KMS-11 (cell line): Measurements from ENCODE around the gene MVB12B.

Experiments used
- H2AFZ ChIP-seq: fragments of 200-600 bp; sonication (generic); 2 replicates; pipeline ENCODE4 v1.6.1; 2016; ENCODE audit warnings: antibody characterized with exemption, mixed run types, low read depth
- H3K27ac ChIP-seq: fragments of 200-600 bp; sonication (generic); 2 replicates; pipeline ENCODE4 v1.6.1; 2016; ENCODE audit warnings: mild to moderate bottlenecking, mixed run types
- H3K27me3 ChIP-seq: fragments of 200-600 bp; sonication (generic); 2 replicates; pipeline ENCODE4 v1.6.1; 2017; ENCODE audit warnings: mild to moderate bottlenecking, low read depth, mixed run types, moderate library complexity; ENCODE audit not compliant: insufficient read depth
- H3K36me3 ChIP-seq: fragments of 200-600 bp; sonication (generic); 2 replicates; pipeline ENCODE4 v1.6.1; 2017; ENCODE audit warnings: mild to moderate bottlenecking, mixed run types; ENCODE audit not compliant: insufficient read depth
- H3K4me1 ChIP-seq: fragments of 200-600 bp; sonication (generic); 2 replicates; pipeline ENCODE4 v1.6.1; 2016; ENCODE audit warnings: mild to moderate bottlenecking, low read depth, mixed run types; ENCODE audit not compliant: poor library complexity, severe bottlenecking
- H3K4me2 ChIP-seq: fragments of 200-600 bp; sonication (generic); 2 replicates; pipeline ENCODE4 v1.7.0; 2016; ENCODE audit warnings: mild to moderate bottlenecking, mixed run types
- H3K4me3 ChIP-seq: fragments of 200-600 bp; sonication (generic); IDR thresholded peaks from 2 replicates; pipeline ENCODE4 v1.6.1; 2017; ENCODE audit warnings: low read depth, low read length, mixed read lengths; ENCODE audit not compliant: insufficient read depth
- H3K79me2 ChIP-seq: fragments of 200-600 bp; sonication (generic); 2 replicates; pipeline ENCODE4 v1.6.1; 2016; ENCODE audit warnings: low read depth, mixed run types; ENCODE audit not compliant: insufficient read depth
- H3K9ac ChIP-seq: fragments of 200-600 bp; sonication (generic); 2 replicates; pipeline ENCODE4 v1.6.1; 2016; ENCODE audit warnings: mild to moderate bottlenecking, mixed run types
- H4K20me1 ChIP-seq: fragments of 200-600 bp; sonication (generic); 2 replicates; pipeline ENCODE4 v1.6.1; 2016; ENCODE audit warnings: mild to moderate bottlenecking, mixed run types; ENCODE audit not compliant: insufficient read depth
- TF ChIP-seq, protein P1 (sequence below): fragments of 200-600 bp; sonication (generic); conservative IDR thresholded peaks from 2 replicates; pipeline ENCODE4 v1.6.1; 2017; ENCODE audit warnings: low read depth, mild to moderate bottlenecking, antibody characterized with exemption, low read length, moderate library complexity, mixed read lengths

MVB12B gene

DNA sequence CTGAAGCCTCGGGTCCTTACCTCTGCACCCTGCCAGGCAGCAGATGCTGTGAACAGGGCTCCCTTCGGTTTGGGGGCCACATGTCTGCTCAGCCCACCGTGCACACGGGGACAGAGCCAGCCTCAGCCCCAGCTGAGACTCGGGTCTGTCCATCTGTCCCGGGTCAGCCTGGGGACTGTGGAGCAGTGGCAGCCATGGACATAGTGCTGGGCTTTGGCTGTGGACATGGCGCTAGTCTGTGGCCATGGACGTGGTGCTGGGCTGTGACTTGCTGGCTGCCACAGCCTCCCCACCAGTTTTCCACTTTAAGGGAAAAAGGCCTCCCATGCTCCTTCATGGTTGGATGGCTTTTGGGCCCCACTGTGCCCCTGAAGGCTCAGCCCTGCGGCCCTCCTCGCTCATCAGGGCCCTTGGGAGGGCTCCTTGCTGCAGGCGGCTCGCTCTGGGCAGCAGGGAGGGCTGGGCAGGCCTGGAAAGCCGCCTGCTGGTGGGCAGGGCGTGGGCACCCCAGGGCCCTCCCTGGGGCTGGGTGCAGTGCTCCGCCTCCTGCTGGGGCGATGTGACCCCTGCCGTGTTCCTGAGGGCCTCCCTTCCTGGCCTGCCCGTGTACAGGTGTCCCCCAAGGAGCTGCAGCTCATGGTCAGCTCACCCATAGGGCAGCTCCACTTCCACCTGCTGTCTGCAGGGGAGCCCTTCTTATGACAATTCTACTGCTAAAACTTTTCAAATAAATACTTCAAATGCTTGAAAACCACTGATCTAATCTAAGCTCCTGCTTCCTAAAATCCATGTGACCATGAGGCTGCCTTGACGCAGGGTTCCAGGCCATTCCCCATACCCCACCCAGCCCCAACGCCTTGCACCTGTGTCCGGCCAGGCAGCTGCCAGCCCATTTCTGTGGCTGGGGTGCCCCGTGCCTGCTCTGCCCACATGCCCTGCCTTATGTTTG is 175.0 kb downstream of the MVB12B start:
- H3K27ac ChIP-seq, result no peak overlapping the region
- TF ChIP-seq, protein P1, sequence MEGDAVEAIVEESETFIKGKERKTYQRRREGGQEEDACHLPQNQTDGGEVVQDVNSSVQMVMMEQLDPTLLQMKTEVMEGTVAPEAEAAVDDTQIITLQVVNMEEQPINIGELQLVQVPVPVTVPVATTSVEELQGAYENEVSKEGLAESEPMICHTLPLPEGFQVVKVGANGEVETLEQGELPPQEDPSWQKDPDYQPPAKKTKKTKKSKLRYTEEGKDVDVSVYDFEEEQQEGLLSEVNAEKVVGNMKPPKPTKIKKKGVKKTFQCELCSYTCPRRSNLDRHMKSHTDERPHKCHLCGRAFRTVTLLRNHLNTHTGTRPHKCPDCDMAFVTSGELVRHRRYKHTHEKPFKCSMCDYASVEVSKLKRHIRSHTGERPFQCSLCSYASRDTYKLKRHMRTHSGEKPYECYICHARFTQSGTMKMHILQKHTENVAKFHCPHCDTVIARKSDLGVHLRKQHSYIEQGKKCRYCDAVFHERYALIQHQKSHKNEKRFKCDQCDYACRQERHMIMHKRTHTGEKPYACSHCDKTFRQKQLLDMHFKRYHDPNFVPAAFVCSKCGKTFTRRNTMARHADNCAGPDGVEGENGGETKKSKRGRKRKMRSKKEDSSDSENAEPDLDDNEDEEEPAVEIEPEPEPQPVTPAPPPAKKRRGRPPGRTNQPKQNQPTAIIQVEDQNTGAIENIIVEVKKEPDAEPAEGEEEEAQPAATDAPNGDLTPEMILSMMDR, result no peak
- H3K4me1 ChIP-seq, result peaks cover 18% of the 10 kb centered on the region
- peaks cover 10% of the 10 kb centered on the region for H3K27me3 ChIP-seq
- no peaks in the 10 kb centered on the region for H3K36me3 ChIP-seq
- no peak overlapping the region for H3K4me3 ChIP-seq
- no peak overlapping the region for H2AFZ ChIP-seq
- H4K20me1 ChIP-seq, result no peaks in the 10 kb centered on the region
- no peaks in the 10 kb centered on the region for H3K79me2 ChIP-seq
- no peak overlapping the region for H3K9ac ChIP-seq
- H3K4me2 ChIP-seq, result no peak overlapping the region

DNA sequence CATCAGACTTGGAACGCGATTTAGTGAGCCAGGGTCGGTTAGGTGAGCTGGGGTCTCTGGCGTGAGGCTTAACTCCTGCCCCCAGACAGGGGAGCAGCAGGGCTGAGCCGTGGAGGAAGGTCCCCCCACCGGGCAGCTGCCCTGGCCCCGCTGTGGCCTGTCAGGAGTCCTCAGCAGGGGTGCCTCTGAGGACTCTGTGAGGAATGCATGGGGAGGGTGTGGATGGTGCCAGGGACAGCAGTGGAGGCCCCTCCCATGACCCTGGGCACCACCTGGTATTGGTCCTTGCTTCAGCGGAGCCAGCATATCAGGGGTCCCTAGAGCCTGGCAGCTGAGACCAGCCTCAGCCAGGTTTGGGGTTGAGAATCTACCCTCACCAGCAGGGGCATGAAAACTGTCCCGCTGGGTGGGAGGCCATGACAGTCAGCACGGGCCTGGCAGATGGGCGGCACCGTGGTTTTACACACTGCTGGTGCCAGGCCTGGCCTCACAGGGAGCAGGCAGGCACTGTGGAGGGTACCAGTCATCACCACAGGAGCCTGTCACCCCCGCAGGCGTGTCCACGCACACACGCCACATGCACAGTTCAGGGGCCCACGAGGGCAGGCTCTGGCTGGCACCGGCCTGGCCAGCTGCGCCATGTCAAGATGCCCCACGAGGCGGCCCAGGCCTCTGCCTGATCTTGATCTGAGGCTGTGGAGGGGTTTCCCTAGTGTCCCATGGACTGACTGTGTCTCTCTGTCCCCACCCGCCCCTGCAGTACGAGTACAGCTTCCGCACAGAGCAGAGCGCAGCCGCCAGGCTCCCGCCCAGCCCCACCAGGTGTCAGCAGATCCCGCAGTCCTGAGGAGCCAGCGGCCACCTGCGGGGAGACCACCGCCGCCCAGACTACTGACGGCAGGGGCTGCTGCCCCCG is 176.0 kb downstream of the MVB12B start:
- Histone ChIP-seq H3K27ac (no peak overlapping the region), H3K4me3 (no peak overlapping the region), H2AFZ (no peak overlapping the region), H3K27me3 (peaks cover 10% of the 10 kb centered on the region), H3K36me3 (no peaks in the 10 kb centered on the region), H3K4me1 (peaks cover 18% of the 10 kb centered on the region), H4K20me1 (no peaks in the 10 kb centered on the region), H3K9ac (no peak overlapping the region), H3K4me2 (no peak overlapping the region), H3K79me2 (no peaks in the 10 kb centered on the region)
- TF ChIP-seq, protein P1, result no peak

DNA sequence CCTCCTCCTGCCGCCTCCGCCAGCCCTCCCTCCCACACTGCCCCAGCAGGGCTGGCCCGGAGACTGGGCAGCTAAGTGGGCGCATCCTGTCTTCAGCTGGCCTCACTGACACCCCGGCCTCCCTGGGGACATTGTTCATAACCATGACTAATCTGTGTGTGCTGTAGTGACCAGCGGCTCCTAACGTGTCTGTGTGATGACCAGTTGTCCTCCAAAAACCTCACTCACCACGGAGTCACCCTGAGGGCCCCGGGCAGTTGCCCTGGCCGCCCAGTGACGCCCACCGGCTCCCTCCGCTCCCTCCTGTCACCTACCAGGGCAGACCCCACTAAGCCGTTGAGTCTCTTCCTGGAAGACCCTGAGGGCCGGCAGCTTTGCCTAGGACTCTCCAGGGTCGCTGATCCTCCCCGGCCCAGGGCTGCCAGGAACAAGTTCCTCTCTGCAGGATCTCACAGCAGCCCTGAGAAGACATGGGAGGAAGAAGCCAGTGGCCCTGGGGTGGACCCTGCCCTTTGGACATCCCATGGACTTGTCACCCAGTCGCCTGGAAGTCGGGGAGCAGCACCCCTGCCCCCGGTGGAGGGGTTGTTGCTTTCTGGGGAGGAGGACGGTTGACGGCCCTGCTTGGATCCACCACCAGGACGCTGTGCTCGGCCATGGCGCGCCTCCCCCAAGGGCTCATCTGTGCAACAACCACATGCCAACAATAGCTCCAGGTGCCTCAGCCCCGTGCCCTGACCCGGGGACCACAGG is 176.9 kb downstream of the MVB12B start:
- Histone ChIP-seq H2AFZ (no peak overlapping the region), H3K4me2 (no peak overlapping the region), H3K4me3 (no peak overlapping the region), H4K20me1 (no peaks in the 10 kb centered on the region), H3K9ac (no peak overlapping the region), H3K36me3 (no peaks in the 10 kb centered on the region), H3K27me3 (peaks cover 10% of the 10 kb centered on the region), H3K4me1 (peaks cover 18% of the 10 kb centered on the region), H3K27ac (no peak overlapping the region), H3K79me2 (no peaks in the 10 kb centered on the region)
- TF ChIP-seq, protein P1, result no peak
